GM12874 (cell line): ENCODE results near the gene APMAP.

ENCODE experiments used
- CTCF ChIP-seq: IDR thresholded peaks from 2 replicates; pipeline ENCODE4 v1.5.1; 2011; ENCODE audit warnings: low read depth, mild to moderate bottlenecking, control low read depth, low read length, moderate library complexity; ENCODE audit not compliant: insufficient read depth

The APMAP gene

GRCh38 chr20:24987873-24988835 lies 4.4 kb downstream of the APMAP start:
- TF ChIP-seq CTCF = no peak

GRCh38 chr20:24987244-24987643 lies 5.3 kb downstream of the APMAP start:
- TF ChIP-seq CTCF = no peak

GRCh38 chr20:24986436-24987015 lies 6.0 kb downstream of the APMAP start:
- no peak for TF ChIP-seq CTCF

- TF ChIP-seq CTCF = no peak
These were observed 6.7 kb downstream of the APMAP start for GRCh38 chr20:24985802-24986201.

- TF ChIP-seq CTCF = no peak
These were observed 7.5 kb downstream of the APMAP start for GRCh38 chr20:24984961-24985640.

- no peak for TF ChIP-seq CTCF
These were observed 8.7 kb downstream of the APMAP start for GRCh38 chr20:24983896-24984295.

- TF ChIP-seq CTCF = no peak
These were observed 10.8 kb downstream of the APMAP start for GRCh38 chr20:24981790-24982189.
